Measurements from ENCODE around the gene ZNF536. TPM values are rescaled to one million over a fixed set of nuclear protein-coding genes. Genes with fewer than 3 reads are reported as not detected.

The ZNF536 gene
- total and polyA plus RNA-seq, 9 of the 15 experiments (the other 6 are each of a cell fraction or from before 2014, with no cell fraction given): not detected

- Histone ChIP-seq H3K27me3 (ENCODE audit: control insufficient read depth in 2 of 2, insufficient read depth in 2 of 2, low read length in 2 of 2) (peaks cover 0 to 27% of the 10 kb centered on the region in 2 experiments; a peak in 4 of 5 replicates), H3K9me1 (ENCODE audit: control insufficient read depth, insufficient read depth, low read length) (no peaks in the 10 kb centered on the region), H3K4me1 (replicated peaks in 1 of 2; ENCODE audit: control insufficient read depth in 2 of 2, insufficient read depth in 2 of 2, low read length in 2 of 2) (peaks cover 0 to 7% of the 10 kb centered on the region in 2 experiments; a peak in 1 of 5 replicates), H4K20me1 (replicated peaks; ENCODE audit: control insufficient read depth, insufficient read depth, low read length) (peaks cover 3% of the 10 kb centered on the region), H3K4me3 (no peak overlapping the region), H2AFZ (ENCODE audit: low read depth, low read length) (no peak overlapping the region), H3K36me3 (ENCODE audit: control insufficient read depth, insufficient read depth, low read length) (no peaks in the 10 kb centered on the region), H3K9ac (ENCODE audit: insufficient read depth in 1 of 2, low read depth in 2 of 2, low read length in 2 of 2) (no peak overlapping the region), H3K4me2 (ENCODE audit: insufficient read depth, low read length) (no peak overlapping the region), H3K9me3 (replicated peaks; ENCODE audit: control insufficient read depth, insufficient read depth, low read depth, low read length) (no peaks in the 10 kb centered on the region), H3K79me2 (ENCODE audit: control insufficient read depth, insufficient read depth, low read length) (no peaks in the 10 kb centered on the region), H3K27ac (ENCODE audit: extremely low read depth, low read depth, low read length) (no peak overlapping the region)
- no peak for FAIRE-seq
- BruUV-seq (replicated peaks): no TSS peak
- POLR2A ChIA-PET: no interaction called here
- CTCF ChIA-PET (ENCODE audit: low intra/inter-chr PET ratio): no interaction called here
- WGBS (ENCODE audit: insufficient coverage, low coverage, missing lambda C conversion rate): 2% methylated on average over 14 of the region's 17 CpGs
- TF ChIP-seq, protein P1, sequence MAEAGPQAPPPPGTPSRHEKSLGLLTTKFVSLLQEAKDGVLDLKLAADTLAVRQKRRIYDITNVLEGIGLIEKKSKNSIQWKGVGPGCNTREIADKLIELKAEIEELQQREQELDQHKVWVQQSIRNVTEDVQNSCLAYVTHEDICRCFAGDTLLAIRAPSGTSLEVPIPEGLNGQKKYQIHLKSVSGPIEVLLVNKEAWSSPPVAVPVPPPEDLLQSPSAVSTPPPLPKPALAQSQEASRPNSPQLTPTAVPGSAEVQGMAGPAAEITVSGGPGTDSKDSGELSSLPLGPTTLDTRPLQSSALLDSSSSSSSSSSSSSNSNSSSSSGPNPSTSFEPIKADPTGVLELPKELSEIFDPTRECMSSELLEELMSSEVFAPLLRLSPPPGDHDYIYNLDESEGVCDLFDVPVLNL (CRISPR knock-in tag; IDR thresholded peaks at IDR 0.05; ENCODE audit: low read depth): no peak
- TF ChIP-seq ZNF253 (CRISPR knock-in tag; conservative IDR thresholded peaks at IDR 0.05): no peak
- TF ChIP-seq PRPF4 (IDR thresholded peaks at IDR 0.05; ENCODE audit: insufficient read depth, low read depth, low read length, poor library complexity, severe bottlenecking): no peak
- DNase-seq (ENCODE audit: extremely low read depth in 1 of 4, low spot score in 3 of 4): no peak
- intact Hi-C loops (cut with micrococcal nuclease): no loop called here
- no peak for ATAC-seq
- in situ Hi-C loops (cut with MboI): no loop called here
Measured at GRCh38 chr19:30373593-30373992, 1.4 kb downstream of the ZNF536 start.

GRCh38 chr19:30374539-30374864 is 2.3 kb downstream of the ZNF536 start:
- Histone ChIP-seq H3K4me1 (replicated peaks in 1 of 2; ENCODE audit: control insufficient read depth in 2 of 2, insufficient read depth in 2 of 2, low read length in 2 of 2) (peaks cover 0 to 7% of the 10 kb centered on the region in 2 experiments; a peak in 1 of 5 replicates), H3K9me3 (replicated peaks; ENCODE audit: control insufficient read depth, insufficient read depth, low read depth, low read length) (no peaks in the 10 kb centered on the region), H4K20me1 (replicated peaks; ENCODE audit: control insufficient read depth, insufficient read depth, low read length) (no peaks in the 10 kb centered on the region; the same call in 1 of the 2 replicates), H3K79me2 (ENCODE audit: control insufficient read depth, insufficient read depth, low read length) (no peaks in the 10 kb centered on the region), H3K4me2 (ENCODE audit: insufficient read depth, low read length) (no peak overlapping the region), H3K36me3 (ENCODE audit: control insufficient read depth, insufficient read depth, low read length) (no peaks in the 10 kb centered on the region), H3K27ac (ENCODE audit: extremely low read depth, low read depth, low read length) (no peak overlapping the region), H2AFZ (ENCODE audit: low read depth, low read length) (no peak overlapping the region), H3K9ac (ENCODE audit: insufficient read depth in 1 of 2, low read depth in 2 of 2, low read length in 2 of 2) (no peak overlapping the region), H3K27me3 (ENCODE audit: control insufficient read depth in 2 of 2, insufficient read depth in 2 of 2, low read length in 2 of 2) (peaks cover 0 to 23% of the 10 kb centered on the region in 2 experiments; a peak in 4 of 5 replicates), H3K4me3 (no peak overlapping the region), H3K9me1 (ENCODE audit: control insufficient read depth, insufficient read depth, low read length) (no peaks in the 10 kb centered on the region)
- intact Hi-C loops (cut with micrococcal nuclease) (no loop called here), in situ Hi-C loops (cut with MboI) (no loop called here)
- ChIA-PET CTCF (ENCODE audit: low intra/inter-chr PET ratio) (no interaction called here), POLR2A (no interaction called here)
- 6% methylated on average over 8 of the region's 21 CpGs for WGBS (ENCODE audit: insufficient coverage, low coverage, missing lambda C conversion rate)
- no peak for ATAC-seq
- DNase-seq (ENCODE audit: extremely low read depth in 1 of 4, low spot score in 3 of 4): no peak
- FAIRE-seq: no peak
- BruUV-seq (replicated peaks): no TSS peak
- TF ChIP-seq, protein P2, sequence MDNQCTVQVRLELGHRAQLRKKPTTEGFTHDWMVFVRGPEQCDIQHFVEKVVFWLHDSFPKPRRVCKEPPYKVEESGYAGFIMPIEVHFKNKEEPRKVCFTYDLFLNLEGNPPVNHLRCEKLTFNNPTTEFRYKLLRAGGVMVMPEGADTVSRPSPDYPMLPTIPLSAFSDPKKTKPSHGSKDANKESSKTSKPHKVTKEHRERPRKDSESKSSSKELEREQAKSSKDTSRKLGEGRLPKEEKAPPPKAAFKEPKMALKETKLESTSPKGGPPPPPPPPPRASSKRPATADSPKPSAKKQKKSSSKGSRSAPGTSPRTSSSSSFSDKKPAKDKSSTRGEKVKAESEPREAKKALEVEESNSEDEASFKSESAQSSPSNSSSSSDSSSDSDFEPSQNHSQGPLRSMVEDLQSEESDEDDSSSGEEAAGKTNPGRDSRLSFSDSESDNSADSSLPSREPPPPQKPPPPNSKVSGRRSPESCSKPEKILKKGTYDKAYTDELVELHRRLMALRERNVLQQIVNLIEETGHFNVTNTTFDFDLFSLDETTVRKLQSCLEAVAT (IDR thresholded peaks at IDR 0.05): no peak
- TF ChIP-seq POLR2B (IDR thresholded peaks at IDR 0.05; ENCODE audit: low read depth, partially characterized antibody) (no peak), CBFB (CRISPR knock-in tag; IDR thresholded peaks at IDR 0.05) (no peak), MYNN (IDR thresholded peaks at IDR 0.05) (no peak), MYNN (CRISPR knock-in tag; IDR thresholded peaks at IDR 0.05) (no peak), TSC22D4 (tag; IDR thresholded peaks at IDR 0.05) (no peak), MCM3 (IDR thresholded peaks at IDR 0.05) (no peak), HDAC6 (IDR thresholded peaks at IDR 0.05; ENCODE audit: low read depth, low read length) (no peak), SIN3A (IDR thresholded peaks at IDR 0.05; ENCODE audit: borderline replicate concordance in 2 of 2, control insufficient read depth in 1 of 2, low read depth in 2 of 2, low read length in 2 of 2) (no peak), FOXO4 (CRISPR knock-in tag; IDR thresholded peaks at IDR 0.05) (no peak), ZNF263 (CRISPR knock-in tag; IDR thresholded peaks at IDR 0.05; ENCODE audit: borderline replicate concordance) (no peak)
